ENCODE results near the gene PDS5A.

PDS5A gene

DNA sequence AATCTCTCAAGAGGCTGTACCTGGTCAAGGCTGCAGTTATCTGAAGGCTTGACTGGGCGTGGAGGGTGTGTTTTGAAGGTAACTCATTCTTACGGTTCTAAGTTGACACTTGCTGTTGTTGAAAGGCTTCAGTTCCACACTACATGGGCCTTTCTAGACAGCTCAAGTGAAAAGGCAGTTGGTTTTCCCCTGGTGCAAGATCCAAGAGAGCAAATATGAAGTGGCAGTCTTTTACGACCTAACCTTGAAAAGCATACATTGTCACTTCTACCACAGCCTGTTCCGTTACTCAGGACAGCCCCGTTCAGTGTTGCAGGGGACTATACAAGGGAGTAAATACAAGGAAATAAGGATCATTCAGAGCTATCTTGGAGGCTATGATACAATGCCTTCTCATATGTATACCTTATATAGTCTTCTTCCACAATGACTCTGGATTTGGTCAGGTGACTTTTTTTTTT, 46.2 kb downstream of the PDS5A start:
- ChIA-PET POLR2A (interaction anchor here (0.7 kb wide), 1 partner anchor 24 kb away, joined by 4 read pairs; no protein-coding TSS in a partner anchor), CTCF (interaction anchor here (1.2 to 2.2 kb wide), 3 partner anchors 11 to 44 kb away, joined by 4 to 6 read pairs (median 4); no protein-coding TSS in a partner anchor)
- peak; percentile 15 for DNase-seq (ENCODE audit: extremely low spot score)
- TF ChIP-seq, protein P1, sequence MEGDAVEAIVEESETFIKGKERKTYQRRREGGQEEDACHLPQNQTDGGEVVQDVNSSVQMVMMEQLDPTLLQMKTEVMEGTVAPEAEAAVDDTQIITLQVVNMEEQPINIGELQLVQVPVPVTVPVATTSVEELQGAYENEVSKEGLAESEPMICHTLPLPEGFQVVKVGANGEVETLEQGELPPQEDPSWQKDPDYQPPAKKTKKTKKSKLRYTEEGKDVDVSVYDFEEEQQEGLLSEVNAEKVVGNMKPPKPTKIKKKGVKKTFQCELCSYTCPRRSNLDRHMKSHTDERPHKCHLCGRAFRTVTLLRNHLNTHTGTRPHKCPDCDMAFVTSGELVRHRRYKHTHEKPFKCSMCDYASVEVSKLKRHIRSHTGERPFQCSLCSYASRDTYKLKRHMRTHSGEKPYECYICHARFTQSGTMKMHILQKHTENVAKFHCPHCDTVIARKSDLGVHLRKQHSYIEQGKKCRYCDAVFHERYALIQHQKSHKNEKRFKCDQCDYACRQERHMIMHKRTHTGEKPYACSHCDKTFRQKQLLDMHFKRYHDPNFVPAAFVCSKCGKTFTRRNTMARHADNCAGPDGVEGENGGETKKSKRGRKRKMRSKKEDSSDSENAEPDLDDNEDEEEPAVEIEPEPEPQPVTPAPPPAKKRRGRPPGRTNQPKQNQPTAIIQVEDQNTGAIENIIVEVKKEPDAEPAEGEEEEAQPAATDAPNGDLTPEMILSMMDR (IDR thresholded peaks at IDR 0.05; ENCODE audit: control extremely low read depth, extremely low read depth, low read depth, missing control alignments): no peak

DNA sequence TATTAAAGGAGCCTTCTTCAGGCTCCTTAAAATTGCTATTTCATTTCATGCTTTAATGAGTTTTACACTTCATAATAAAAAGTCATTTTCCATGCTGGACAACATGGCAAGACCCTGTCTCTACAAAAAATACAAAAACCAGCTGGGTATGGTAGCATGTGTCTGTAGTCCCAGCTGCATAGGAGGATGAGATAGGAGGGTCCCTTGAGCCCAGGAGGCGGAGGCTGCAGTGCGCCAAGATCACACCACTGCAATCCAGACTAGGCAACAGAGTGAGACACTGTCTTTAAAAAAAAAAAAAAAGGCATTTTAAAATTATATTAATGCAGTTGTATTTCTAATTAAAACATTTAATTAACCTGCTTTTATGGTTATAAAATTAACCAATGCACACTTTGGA, 49.2 kb downstream of the PDS5A start:
- TF ChIP-seq, protein P1 (IDR thresholded peaks at IDR 0.05; ENCODE audit: control extremely low read depth, extremely low read depth, low read depth, missing control alignments): no peak
- POLR2A ChIA-PET: no interaction called here
- DNase-seq (ENCODE audit: extremely low spot score): no peak
- CTCF ChIA-PET: interaction anchor here (1.1 kb wide), 1 partner anchor 11 kb away, joined by 3 read pairs; no protein-coding TSS in a partner anchor

DNA sequence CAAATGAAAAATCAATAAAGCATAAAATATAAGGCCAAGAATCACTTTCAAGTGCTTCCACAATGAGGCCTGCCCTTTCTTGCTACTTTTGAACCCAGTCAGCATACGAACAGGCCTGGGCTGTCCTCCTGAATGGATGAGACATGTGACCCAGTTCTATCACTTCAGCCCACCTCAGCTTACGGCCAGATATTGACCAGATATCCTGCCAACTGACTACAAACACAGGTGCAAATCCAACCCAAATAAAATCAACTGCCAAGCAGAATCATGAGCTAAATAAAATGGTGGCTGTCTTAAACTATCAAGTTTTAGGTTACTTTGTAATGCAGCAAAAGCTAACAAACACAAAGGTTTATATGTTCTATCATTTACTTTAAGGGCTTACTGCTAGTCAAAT, 53.7 kb downstream of the PDS5A start:
- POLR2A ChIA-PET: no interaction called here
- DNase-seq (ENCODE audit: extremely low spot score): no peak
- CTCF ChIA-PET: interaction anchor here (1.2 to 1.3 kb wide), 2 partner anchors 10 to 16 kb away, joined by 3 to 4 read pairs; no protein-coding TSS in a partner anchor
- TF ChIP-seq, protein P1 (IDR thresholded peaks at IDR 0.05; ENCODE audit: control extremely low read depth, extremely low read depth, low read depth, missing control alignments): no peak

DNA sequence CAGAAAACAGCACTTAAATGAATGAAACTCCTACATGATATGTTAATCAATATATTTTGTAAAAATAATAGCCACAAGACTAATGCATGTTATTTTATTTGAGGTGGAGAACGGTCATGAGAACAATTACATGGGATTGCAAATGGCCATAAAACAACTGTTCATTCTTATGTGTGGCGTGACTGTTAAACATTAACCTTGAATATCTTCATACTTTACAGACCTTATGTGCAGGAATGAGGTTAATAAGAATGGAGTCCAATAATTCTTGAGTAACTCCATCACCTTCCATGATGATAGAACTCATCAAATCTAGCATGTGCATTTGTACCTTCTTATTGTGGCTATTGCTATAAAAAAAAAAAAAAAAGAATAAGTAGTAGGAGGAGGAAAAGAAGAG, 55.3 kb downstream of the PDS5A start:
- ChIA-PET POLR2A (no interaction called here), CTCF (no interaction called here)
- TF ChIP-seq, protein P1 (IDR thresholded peaks at IDR 0.05; ENCODE audit: control extremely low read depth, extremely low read depth, low read depth, missing control alignments): no peak
- no peak for DNase-seq (ENCODE audit: extremely low spot score)

DNA sequence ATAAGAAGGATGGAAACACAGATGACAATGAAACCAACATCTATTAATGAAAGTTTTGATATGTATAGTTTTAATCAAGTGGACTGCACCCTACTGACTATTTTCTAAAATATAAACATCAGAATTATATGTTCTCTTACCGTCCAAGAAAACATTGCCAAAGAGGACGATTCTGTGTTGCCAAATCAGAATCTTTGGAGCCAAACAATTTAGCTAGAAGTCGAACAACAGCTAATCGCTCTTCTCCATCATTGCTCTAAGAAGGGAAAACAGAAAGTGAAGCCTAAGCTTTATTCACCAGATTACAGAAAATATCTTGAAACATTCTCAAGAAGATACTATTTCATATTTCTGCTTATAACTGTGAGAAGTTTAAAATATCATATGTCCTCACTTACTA, 64.2 kb downstream of the PDS5A start:
- TF ChIP-seq, protein P1 (IDR thresholded peaks at IDR 0.05; ENCODE audit: control extremely low read depth, extremely low read depth, low read depth, missing control alignments): no peak
- CTCF ChIA-PET: interaction anchor here (1.0 to 1.7 kb wide), 3 partner anchors 13 to 65 kb away, joined by 3 to 5 read pairs (median 4); partner anchors contain the start of gene PDS5A
- POLR2A ChIA-PET: no interaction called here
- DNase-seq (ENCODE audit: extremely low spot score): no peak

DNA sequence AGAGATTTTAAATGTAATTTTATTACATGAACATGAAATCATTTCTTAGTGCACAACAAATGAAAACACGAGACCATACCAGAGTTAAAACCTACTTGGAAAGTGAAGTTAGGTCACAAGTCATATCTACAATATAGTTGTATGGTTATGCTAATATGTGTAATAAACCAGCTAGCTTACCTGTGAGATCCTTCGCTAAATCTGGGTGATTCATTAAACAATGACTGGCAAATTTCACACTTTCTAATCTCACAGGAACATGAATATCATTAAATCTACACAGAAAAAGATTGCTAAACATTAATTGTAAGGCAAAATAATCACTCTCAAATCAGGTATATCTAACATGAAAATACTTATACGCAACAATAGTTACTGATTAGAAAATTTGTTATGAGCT, 67.6 kb downstream of the PDS5A start:
- ChIA-PET POLR2A (no interaction called here), CTCF (interaction anchor here (1.6 kb wide), 1 partner anchor 15 kb away, joined by 8 read pairs; no protein-coding TSS in a partner anchor)
- no peak for DNase-seq (ENCODE audit: extremely low spot score)
- TF ChIP-seq, protein P1 (IDR thresholded peaks at IDR 0.05; ENCODE audit: control extremely low read depth, extremely low read depth, low read depth, missing control alignments): no peak
